Fibroblast of skin of scalp (primary cell): Measurements from ENCODE around the gene BAAT.

Experiments
- DNase-seq: peaks from one replicate; pipeline ENCODE4 v3.0.0-alpha.2; 2013

The BAAT gene

DNA sequence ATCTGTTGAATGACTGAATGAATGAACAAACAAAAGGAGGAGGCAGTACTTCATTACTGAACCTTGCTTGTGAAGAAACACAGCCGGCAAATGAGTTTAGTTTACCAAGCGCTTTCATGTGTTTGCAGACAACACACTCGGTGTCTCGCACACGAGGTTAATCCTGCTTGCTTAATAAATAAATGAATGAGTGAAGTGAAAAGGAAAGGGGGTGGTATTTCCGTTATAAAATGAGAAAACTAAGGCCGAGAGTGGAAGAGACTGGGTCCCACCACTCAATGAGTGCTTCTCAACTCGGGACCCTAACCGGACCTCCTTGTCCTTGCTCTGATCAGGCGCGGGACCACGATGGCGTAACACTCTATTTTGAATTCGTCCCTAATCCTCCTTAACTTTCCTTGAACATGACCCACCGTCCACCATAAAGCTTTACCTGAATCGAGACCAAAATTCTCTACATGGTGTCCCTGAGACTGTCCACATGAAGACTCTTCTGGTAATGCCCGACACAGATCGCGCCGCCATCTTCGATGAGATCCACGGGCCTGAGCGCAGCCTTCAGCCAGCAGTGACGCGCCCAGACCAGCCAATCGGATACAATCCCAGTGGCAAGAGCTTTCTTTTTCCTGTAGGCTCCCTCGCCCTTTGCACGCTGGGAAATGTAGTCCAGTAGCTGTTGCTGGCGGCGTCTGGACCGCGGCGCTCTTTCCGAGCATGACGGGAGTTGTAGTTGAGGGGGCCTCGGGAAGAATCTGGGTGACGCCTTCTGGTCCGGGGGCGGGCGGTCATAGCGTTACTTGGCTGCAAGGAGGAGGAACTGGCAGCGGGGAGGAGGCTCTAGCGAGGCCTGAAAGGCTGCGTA is 13.5 kb upstream of the BAAT start, which contains the start of the genes MRPL50 and ZNF189:
Gene MRPL50 (minus strand): TSS at position 551 of the 862 bp plus-strand sequence. CDS start 26 bp downstream, at position 525.
Gene ZNF189 (plus strand): TSS at position 784 of the 862 bp plus-strand sequence. CDS start 306 bp downstream, outside the sequence.
- DNase-seq = peak; percentile 99

DNA sequence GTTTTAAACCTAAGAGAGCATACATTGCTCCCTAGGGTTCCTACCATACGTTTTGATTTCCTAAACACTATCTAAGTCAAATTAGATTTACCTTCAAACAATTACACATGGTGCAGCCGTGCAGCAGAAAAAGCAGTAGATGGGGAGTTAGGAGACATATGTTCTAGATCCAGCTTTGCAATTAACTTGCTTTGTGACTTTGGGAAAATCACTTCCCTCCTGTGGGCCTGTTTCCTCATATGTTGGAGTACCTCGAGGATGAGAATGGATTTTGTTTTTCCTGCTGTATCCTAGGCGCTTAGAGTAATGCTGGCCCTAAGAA is 12.9 kb upstream of the BAAT start:
- no peak for DNase-seq

DNA sequence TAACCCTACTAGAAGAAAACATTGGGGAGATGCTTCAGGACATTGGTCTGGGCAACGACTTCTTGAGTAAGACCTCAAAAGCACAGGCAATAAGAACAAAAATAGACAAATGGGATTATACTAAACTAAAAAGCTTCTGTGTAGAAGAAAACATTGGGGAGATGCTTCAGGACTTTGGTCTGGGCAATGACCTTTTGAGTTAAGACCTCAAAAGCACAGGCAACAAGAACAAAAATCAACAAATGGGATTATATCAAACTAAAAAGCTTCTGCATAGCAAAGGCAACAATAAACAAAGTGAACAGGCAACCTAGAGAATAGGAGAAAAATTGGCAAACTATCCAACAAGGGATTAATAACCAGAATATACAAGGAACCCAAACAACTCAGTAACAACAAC is 9.9 kb upstream of the BAAT start:
- no peak for DNase-seq

DNA sequence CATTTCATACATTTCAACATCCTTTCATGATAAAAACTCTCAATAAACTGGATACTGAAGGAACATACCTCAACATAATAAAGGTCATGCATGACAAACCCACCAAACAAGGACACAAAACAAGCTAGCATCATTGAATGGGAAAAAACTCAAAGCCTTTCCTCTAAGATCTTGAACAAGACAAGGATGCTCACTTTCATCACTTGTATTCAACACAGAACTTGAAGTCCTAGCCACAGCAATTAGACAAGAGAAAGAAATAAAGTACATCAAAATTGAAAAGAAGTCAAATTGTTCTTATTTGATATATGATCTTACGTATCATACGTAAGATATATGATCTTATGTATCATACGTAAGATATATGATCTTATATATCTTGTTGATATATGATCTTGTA is 8.3 kb upstream of the BAAT start:
- no peak for DNase-seq

DNA sequence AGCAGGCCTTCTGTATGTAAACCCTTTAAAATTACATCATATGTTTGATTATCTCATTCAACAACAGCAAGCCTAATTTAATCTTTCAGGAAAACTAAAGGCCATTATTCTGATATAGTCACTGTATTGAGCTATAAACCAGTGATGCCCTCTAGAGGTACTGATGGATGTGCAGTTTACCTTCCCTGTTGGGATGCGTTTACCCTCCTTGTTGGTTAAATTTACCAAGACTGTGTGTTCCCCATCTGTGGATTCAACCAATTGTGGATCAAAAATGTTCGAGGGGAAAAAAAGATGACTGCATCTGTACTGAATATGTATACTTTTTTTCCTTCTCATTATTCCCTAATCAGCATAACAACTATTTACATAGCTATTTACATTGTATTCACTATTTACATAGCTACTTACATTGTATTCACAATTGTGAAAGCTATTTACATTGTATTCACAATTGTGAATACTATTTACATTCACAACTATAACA is 3.7 kb upstream of the BAAT start:
- DNase-seq = no peak

DNA sequence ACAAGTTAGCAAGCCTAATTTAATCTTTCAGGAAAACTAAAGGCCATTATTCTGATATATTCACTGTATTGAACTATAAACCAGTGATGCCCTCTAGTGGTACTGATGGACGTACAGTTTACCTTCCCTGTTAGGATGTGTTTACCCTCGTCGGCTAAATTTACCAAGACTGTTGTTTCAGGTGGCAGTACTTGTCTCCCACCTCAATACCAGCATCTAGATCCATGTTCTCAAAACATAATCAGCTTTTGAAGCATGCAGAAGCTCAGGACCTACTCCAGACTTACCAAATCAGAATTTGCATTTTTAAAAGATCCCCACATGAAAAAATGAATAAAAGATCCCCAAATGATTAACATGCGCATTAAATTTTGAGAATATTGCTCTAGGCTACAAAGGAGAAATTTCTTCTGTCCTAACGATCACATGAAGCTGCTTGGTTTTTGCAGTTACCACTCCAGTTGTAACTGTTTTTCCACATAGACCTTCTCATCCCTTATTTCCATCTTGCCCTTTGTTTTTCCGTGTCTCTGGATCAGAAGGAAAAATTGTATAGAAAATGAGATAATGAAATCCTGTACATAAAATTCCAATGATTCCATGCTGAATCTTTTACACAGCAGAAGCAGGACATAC is 3.2 kb upstream of the BAAT start:
- peak; percentile 50 for DNase-seq

DNA sequence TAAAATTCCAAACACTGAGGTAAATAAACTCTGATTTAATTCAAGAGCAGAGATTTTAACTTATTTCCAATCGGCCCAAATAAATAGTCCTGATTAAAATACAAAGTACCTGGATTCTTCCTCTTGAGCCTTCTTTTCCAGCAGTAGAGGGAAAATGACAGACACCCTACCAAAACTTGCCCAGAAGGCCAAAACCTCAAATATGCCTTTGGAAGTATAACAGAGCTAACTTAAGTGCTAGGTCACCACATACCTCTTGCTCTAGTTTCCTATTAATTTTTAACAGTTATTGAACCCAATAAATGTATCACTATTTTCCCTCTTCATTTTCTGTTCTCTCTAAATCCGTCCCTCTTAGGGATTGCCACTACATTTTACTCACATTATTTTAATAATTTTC is 1.4 kb downstream of the BAAT start:
- no peak for DNase-seq

DNA sequence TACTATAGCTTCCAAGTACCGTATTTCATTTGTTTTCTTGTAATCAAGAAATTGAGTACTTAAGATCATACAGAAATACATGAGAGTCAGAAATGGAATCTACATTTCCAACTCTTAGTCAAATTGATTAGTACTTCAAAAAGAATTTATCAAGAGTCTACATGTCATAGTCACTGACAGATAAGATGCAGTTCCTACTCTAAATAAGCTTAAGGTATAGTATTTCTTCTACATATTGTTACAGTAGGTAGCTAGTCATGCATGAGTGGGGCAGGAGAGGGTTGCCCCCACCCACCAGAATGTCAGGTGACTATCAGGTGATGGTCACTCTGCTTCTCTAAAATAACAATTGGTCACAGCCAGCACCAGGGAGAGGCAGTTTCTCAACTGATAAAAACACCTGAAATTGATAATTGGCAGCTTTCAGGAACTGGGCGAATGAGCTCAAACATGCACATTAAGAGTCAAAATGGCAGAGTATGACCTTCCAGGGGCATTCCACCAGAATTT is 2.9 kb downstream of the BAAT start:
- no peak for DNase-seq

DNA sequence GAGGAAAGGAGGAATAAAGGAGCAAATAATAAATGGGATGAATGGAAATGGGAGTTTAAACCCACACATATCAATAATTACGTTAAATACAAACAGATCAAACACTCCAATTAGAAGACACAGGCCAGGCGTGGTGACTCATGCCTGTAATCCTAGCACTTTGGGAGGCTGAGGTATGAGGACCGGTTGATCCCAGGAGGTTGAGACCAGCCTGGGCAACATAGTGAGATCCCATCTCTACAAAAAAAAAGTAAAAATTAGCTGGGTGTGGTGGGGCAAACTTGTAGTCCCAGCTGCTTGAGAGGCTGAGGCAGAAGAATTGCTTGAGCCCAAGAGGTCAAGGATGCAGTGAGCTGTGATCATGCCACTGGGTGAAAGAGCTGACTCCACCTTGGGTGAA is 3.7 kb downstream of the BAAT start:
- DNase-seq = no peak

DNA sequence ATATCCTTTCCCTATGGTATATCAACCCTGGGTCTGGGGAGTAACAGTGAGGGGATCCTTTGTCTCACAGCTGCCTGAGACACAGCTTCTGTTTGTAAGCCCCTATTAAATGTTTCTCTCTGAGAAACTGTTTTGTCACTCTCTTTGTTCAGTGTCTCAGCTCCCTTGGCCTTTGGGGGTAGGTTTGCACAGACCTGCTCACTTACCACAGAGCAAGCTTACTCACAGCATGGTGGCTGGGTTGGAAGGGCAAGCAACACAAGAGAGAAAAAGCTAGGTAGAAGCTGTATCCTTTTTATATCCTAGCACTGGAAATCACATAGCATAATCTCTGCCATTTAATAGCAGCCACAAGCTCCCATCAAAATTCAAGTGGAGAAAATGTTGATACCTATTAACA is 4.5 kb downstream of the BAAT start:
- DNase-seq = no peak

DNA sequence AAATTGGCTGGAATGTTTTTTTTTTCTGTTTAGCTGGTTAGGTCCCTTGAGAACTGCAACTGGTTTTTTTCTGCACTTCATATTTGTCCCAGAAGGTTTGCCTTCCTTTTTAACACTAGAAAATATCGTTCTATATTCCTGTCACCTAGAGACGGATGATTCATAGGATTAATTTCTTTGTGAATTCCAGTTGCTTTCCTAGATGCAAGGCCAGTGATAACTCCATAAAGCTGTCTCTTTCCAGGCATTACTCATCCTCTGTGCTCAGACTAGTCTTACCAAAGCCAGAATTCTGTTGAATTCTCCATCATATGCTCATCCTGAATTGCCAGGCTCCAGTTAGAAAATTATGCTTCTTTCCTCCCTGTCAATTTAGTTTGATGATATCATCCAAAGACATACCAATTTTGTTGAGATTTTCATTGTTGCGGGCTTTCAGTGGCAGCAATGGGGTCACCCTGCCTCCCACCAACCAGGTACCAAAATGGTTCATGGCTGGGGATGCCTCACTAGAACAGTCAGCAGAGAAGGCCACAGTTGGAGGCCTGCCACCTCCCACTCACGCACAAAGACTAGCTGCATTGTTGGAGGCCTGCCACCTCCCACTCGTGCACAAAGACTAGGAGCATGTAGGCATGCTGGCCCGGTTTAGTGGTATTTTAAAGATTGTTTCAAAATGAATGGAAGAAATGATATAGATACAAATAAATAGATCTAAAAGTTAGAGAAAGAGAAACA is 8.5 kb downstream of the BAAT start:
- peak; percentile 90 for DNase-seq

DNA sequence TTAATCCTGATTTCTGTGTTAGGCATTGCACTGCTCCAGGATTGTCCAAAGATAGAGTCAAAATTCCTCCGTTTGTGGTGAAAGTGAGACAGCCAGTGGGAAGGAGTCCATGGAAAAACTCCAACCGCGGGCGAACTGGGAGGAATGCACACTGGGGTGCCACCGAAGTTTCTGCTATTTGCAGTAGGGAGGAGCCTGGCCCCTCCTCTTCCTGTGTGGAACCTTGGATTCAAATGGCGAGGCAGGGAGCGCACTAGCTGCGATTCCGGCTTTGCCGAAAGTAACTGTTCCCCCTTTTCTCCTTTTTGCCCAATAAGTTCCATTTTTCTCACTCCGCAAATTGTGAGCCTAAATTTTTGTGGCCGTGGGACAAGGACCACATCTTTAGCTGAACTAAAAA is 9.3 kb downstream of the BAAT start:
- DNase-seq = peak; percentile 53

DNA sequence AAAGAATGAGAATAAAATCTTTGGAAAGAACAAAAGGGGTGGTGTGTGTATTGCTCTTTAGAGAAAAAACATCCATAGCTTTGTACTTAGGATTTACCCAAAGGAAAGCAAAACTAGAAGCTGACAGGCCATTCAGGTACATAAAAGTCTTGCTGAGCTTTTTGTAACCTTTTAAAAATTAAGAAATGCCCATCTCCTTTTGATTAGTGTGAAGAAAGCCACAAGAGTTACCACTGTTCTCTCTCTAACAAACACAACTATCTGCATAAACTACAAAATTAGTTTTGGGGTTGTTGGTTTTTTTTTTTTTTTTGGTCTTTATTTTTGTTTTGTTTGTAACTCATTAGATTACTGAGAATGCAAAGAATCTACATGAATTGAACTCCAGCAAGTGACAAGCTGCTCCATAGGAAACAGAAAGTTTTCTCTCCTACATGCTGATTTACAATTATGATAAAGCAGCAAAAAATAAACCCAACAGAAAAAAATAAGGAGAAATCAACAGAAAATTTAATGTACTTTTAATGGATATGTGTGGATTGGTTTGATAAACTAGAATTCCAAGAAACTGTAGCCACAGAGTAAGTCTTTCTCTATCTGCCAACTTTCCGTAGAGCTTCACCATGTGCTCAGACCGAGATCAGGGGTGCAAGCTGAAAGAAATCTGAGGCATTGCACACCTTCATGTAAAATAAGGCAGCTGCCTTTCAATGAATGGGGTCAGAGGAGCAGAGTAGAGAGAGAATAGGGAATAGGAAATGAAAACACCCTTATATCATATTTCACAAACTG is 12.3 kb downstream of the BAAT start:
- DNase-seq = no peak

DNA sequence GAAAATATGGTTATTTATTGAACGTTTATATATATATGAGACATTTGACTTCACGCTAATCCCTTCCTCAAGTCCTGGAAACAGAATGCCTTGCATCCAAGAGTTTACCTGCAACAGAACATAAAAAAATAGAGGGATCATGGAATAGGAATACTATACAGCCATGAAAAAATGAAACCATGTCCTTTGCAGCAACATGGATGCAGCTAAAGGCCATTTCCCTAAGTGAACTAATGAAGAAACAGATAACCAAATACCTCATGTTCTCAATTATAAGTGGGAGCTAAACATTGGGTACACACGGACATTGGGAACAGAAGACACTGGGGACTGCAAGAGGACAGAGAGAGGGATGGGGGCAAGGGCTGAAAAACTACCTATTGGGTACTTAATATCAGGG is 13.0 kb downstream of the BAAT start:
- DNase-seq = no peak

DNA sequence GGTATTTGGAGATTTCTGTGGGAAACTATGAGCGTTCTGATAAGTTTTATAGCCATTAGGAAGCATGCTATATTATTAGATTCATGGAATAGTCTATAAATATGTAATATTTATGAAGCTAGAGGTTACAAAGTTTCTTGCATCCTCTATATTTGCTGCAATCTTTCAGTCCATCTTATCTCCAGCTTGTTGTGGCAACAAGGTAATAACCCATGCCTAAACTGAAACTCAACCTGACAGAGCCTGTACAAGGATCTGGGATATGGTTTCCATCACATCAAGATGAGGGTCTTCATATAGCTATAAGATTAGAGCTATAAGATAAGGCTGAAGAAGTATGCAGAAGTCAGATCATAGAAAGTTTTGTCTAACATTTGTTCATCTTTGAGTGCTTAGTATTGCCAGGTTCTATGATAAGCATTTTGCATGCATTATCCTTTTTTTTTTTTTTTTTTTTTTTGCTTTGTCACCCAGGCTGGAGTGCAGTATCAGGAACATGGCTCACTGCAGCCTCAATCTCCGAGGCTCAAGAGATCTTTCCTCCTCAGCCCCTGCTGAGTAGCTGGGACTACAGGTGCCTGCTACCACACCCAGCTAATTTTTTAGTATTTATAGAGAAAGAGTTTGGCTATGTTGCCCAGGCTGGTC is 14.8 kb downstream of the BAAT start:
- no peak for DNase-seq

DNA sequence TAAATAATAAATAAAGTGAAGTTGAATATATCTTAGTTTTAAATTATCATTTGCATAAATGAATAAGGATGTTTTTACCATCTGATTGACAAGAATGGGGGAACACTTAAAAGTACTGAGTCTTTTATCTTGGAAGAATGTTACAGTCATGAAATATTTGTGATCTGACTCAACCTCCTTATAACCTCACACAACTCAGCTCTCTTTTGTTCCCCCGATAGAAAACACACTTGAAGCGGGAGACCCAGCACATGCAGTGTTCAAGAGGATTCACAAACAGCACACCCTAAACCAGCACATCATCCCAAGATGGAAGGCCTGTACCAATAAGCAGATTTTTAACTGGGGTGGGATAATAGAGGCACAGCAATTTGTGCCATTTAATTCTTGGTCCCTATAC is 15.5 kb downstream of the BAAT start:
- peak; percentile 51 for DNase-seq

DNA sequence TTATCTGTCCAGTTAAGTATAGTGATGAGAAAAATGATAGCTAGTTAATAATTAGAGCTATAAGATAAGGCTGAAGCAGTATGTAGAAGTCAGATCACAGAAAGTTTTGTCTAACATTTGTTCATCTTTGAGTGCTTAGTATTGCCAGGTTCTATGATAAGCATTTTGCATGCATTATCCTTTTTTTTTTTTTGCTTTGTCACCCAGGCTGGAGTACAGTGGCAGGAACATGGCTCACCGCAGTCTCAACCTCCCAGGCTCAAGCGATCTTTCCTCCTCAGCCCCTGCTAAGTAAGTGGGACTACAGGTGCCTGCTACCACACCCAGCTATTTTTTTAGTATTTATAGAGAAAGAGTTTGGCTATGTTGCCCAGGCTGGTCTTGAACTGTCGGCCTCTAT is 17.5 kb downstream of the BAAT start:
- no peak for DNase-seq

DNA sequence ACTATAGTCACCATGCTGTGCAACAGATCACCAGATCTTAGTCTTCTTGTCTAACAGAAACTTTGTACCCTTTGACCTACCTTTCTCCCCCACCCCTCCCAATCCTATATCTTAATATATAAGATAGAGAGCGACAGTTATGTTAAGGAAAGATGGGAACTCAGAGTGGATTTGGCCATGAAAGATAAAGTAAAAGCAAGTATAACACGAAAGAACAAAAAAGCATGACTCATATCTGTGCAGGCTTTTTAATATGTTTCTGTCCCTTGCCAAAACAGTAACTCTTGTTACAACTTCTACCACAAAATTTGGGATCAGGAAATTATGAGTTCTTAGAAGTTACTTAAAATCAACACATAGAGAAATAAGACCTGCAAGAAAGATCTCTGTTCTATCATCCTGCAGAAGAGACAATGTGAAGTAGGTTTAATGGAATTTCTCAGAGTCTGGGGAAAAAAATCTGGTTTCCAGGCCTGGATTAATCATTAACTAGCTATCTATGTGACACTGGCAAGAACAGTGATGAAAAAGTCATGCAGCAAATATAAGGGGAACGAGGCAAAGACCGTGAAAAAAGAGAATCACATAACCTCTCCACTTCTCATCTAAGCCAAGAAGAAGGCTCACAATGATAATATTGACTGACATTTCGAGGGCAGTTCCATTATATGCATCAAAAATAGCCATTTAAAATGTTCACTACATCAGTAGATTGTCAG is 18.6 kb downstream of the BAAT start:
- DNase-seq = peak; percentile 56

DNA sequence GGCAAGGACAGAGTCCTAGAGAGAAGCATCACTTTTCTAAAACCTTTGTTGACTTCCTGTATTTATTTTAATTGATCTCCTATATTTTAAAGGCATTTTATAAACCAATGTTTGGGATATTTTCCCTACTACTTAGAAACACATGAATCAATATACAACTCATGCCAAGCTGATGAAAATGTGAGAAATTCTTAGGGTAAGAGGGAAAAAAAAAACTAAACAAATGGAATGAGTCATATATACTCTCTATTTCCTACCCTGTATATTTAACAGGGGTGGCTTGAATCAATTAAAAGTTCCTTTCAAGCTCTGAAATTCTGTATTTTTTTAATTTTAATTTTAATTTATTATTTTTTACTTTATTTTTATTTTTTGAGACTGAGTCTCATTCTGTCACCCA is 19.6 kb downstream of the BAAT start:
- peak; percentile 86 for DNase-seq

DNA sequence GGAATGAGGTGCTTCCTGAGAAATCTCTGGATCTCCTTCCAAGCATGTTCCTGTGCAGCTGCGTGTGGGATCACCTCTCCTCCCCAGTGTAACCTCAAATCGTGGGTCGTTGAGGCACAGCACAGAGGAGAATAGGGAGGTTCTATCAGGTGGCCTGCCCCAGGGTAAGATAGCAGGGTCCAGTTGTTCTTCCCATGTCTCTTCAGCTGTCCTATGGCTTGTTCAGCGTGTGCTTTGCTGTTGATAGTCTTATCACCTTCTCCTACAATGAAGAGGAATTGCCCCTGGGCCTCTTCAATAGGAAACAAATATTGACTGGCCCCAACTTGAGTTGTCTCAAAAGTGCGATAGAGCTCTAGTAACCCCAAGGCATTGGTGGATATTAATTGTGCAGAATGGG is 22.4 kb downstream of the BAAT start:
- no peak for DNase-seq

DNA sequence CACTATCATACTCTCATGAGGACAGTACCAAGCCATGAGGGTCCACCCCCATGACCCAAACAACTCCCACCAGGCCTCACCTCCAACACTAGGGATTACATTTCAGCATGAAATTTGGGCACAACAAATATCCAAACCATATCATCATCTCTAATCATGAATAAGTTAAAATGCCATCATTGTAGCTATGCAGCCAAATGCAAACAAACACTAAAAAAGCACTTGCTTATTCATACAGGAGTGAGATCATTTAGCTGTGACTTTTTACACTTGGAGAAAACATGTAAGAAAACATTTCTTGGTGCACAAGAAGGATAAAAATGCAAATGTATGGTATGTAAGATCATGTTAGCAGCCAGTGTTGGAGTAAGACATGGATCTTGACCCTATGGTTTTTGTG is 24.2 kb downstream of the BAAT start:
- no peak for DNase-seq
